Skeletal muscle tissue (tissue), 4 donors: ENCODE results near the gene AGFG2. TPM values are rescaled to one million over a fixed set of nuclear protein-coding genes. Genes with fewer than 3 reads are reported as not detected.

ENCODE experiments used
- H3K27ac ChIP-seq: one replicate; pipeline ENCODE4 v1.7.0; 2013; ENCODE audit warnings: mild to moderate bottlenecking, low read depth, low read length, inconsistent platforms
- H3K27me3 ChIP-seq, 3 donors: one replicate each; pipeline ENCODE4 v1.7.0; 2013; ENCODE audit warnings: low read length in 3 of 3; ENCODE audit not compliant: control insufficient read depth in 3 of 3, insufficient read depth in 3 of 3
- H3K36me3 ChIP-seq, 3 donors: one replicate each; pipeline ENCODE4 v1.7.0; 2013; ENCODE audit warnings: low read length in 3 of 3; ENCODE audit not compliant: control insufficient read depth in 3 of 3, insufficient read depth in 3 of 3
- H3K4me1 ChIP-seq, 3 donors: one replicate each; pipeline ENCODE4 v1.7.0; 2013; ENCODE audit warnings: low read length in 3 of 3, mild to moderate bottlenecking in 3 of 3; ENCODE audit not compliant: control insufficient read depth in 3 of 3, insufficient read depth in 3 of 3
- H3K4me3 ChIP-seq, 3 donors: one replicate each; pipeline ENCODE4 v1.7.0; 2013; ENCODE audit warnings: low read length in 3 of 3
- H3K9ac ChIP-seq, 3 donors: one replicate each; pipeline ENCODE4 v1.7.0; 2013; ENCODE audit warnings: low read length in 3 of 3, mild to moderate bottlenecking in 3 of 3, moderate library complexity in 2 of 3, low read depth in 1 of 3
- H3K9me3 ChIP-seq, 3 donors: one replicate each; pipeline ENCODE4 v1.7.0; 2013; ENCODE audit warnings: low read length in 3 of 3; ENCODE audit not compliant: control insufficient read depth in 3 of 3
- total RNA-seq: library from RNA; depleted of rRNA; stranded (reverse); fragments of >200 nt; gene quantifications from one replicate; pipeline ENCODE4 v1.2.3, GENCODE V29; 2014
- donor health status: Osteomylitis.

AGFG2 gene
- total RNA-seq, 1 donor from 2014 or later, result 3.1 TPM

DNA sequence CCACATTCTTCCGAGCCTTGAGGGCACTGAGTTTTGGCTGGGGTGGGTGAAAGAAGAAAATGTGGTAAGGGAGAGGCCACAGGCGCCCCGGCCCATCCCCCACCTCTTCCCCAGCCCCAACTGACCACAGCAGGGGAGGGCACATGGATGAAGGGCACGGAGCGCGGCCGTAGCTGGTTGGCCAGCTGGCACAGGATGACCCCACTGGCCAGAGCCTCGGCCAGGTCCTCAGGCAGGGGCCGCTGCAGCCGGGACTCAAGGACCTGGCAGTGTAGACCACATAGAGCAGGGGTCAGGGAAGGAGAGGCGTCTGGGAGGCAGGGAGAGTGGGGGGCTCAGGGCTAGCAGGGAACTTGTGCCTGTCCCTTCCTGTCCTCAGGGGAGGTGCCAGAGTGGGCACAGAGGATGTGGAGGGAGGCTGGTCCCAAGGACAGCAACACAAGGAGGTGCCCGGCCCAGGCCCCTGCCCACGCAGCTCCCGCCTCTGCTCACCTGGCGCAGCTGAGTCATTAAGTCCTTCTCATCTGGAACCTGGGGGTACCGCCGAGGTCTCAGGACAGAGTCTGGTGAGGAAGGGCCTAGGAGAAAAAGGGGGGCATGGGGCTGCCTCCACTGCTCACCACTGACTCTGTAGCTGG is 36.9 kb downstream of the AGFG2 start:
- Histone ChIP-seq H3K36me3 (peaks cover 52 to 58% (median 58%) of the 10 kb centered on the region in 3 donors), H3K9ac (no peak overlapping the region), H3K27ac (no peak overlapping the region), H3K4me3 (no peak overlapping the region), H3K9me3 (no peaks in the 10 kb centered on the region), H3K27me3 (peaks cover 9 to 40% (median 39%) of the 10 kb centered on the region in 3 donors), H3K4me1 (no peaks in the 10 kb centered on the region)

DNA sequence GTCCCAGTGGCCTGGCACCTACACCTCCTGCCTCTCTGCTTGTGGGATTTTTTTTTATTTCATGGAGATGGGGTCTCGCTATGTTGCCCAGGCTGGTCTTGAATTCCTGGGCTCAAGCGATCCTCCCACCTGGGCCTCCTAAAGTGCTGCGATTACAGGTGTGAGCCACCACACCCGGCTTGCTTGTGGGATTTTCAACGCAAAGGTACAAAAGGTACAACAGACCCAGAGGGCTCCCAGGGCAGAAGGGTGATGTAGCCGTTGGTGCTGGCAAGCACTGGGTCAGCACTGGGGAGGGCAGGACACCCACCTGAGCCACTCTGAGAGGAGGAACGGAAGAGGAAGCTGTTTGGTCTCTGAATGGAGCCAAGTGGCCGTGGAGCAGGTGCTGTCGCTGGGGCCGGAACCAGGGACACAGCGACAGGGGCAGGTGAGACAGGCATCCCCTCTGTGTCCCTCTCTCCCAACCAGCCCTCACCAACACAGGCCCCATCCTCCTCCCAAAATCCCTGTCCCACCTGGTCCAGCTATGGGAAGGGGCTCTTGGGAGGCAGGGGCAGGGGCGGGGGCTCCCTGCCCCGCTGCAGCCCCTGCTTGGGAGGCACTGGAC is 37.5 kb downstream of the AGFG2 start:
- H3K27ac ChIP-seq, result no peak overlapping the region
- no peaks in the 10 kb centered on the region for H3K9me3 ChIP-seq
- H3K27me3 ChIP-seq, result peaks cover 3 to 34% (median 33%) of the 10 kb centered on the region in 3 donors
- no peak overlapping the region for H3K9ac ChIP-seq
- H3K36me3 ChIP-seq, result peaks cover 58 to 64% (median 64%) of the 10 kb centered on the region in 3 donors
- no peaks in the 10 kb centered on the region for H3K4me1 ChIP-seq
- no peak overlapping the region for H3K4me3 ChIP-seq

- Histone ChIP-seq H3K36me3 (peaks cover 64 to 70% (median 70%) of the 10 kb centered on the region in 3 donors), H3K4me3 (no peak overlapping the region), H3K9me3 (no peaks in the 10 kb centered on the region), H3K4me1 (peaks cover 0 to 3% (median 0%) of the 10 kb centered on the region in 3 donors), H3K27ac (no peak overlapping the region), H3K9ac (no peak overlapping the region), H3K27me3 (peaks cover 0 to 28% (median 27%) of the 10 kb centered on the region in 3 donors)
Observed at GRCh38 chr7:100577103-100577502, 38.1 kb downstream of the AGFG2 start.

- H3K36me3 ChIP-seq, result peaks cover 68 to 74% (median 70%) of the 10 kb centered on the region in 3 donors
- H3K27me3 ChIP-seq, result peaks cover 0 to 28% (median 25%) of the 10 kb centered on the region in 3 donors
Observed at GRCh38 chr7:100577507-100577906, 38.5 kb downstream of the AGFG2 start.

GRCh38 chr7:100578246-100579183 is 39.5 kb downstream of the AGFG2 start:
- no peak overlapping the region for H3K4me3 ChIP-seq

More at GRCh38 chr7:100577507-100577906, 38.5 kb downstream of the AGFG2 start:
- H3K9ac ChIP-seq, result no peak overlapping the region
- no peak overlapping the region for H3K27ac ChIP-seq
- peaks cover 0 to 7% (median 2%) of the 10 kb centered on the region in 3 donors for H3K4me1 ChIP-seq
- no peak overlapping the region for H3K4me3 ChIP-seq
- H3K9me3 ChIP-seq, result no peaks in the 10 kb centered on the region

GRCh38 chr7:100580466-100581283 is 41.7 kb downstream of the AGFG2 start:
- Histone ChIP-seq H3K36me3 (peaks cover 61 to 66% (median 65%) of the 10 kb centered on the region in 3 donors), H3K9me3 (no peaks in the 10 kb centered on the region), H3K27ac (no peak overlapping the region), H3K4me3 (no peak overlapping the region), H3K4me1 (peaks cover 25 to 34% (median 27%) of the 10 kb centered on the region in 3 donors), H3K27me3 (peaks cover 0 to 18% (median 17%) of the 10 kb centered on the region in 3 donors), H3K9ac (peak overlapping the region in 1 of 3 donors; percentile 8)

More at GRCh38 chr7:100578246-100579183, 39.5 kb downstream of the AGFG2 start:
- peaks cover 8 to 15% (median 8%) of the 10 kb centered on the region in 3 donors for H3K4me1 ChIP-seq
- peaks cover 0 to 28% (median 24%) of the 10 kb centered on the region in 3 donors for H3K27me3 ChIP-seq
- H3K9me3 ChIP-seq, result no peaks in the 10 kb centered on the region
- no peak overlapping the region for H3K9ac ChIP-seq
- peaks cover 70 to 75% (median 75%) of the 10 kb centered on the region in 3 donors for H3K36me3 ChIP-seq
- no peak overlapping the region for H3K27ac ChIP-seq

GRCh38 chr7:100582041-100582579 is 43.1 kb downstream of the AGFG2 start:
- Histone ChIP-seq H3K4me3 (no peak overlapping the region), H3K4me1 (peaks cover 28 to 37% (median 30%) of the 10 kb centered on the region in 3 donors), H3K27me3 (peaks cover 0 to 12% (median 10%) of the 10 kb centered on the region in 3 donors), H3K9ac (no peak overlapping the region), H3K9me3 (no peaks in the 10 kb centered on the region), H3K27ac (no peak overlapping the region), H3K36me3 (peaks cover 48 to 53% (median 51%) of the 10 kb centered on the region in 3 donors)

DNA sequence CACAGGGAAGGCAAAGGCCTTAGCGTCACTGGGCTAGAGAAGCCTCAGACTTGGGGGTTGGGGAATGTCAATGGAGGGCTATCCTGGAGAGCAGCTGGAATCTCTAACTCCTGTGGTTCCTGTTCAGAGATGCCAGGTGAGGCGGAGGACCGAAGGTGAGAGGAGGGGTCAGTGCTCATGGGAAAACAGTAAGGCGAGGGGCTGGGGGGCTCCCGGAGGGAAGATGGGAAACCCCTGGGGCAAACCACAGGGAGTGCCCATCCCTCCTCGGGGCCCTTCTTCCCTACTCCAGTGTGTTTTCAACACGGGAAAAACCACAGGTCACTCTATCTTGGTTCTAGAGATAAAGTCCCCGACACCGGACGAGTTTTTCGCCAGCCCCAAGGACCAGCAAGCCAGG is 43.6 kb downstream of the AGFG2 start:
- Histone ChIP-seq H3K4me1 (peaks cover 28 to 37% (median 30%) of the 10 kb centered on the region in 3 donors), H3K27ac (no peak overlapping the region), H3K27me3 (peaks cover 0 to 11% (median 10%) of the 10 kb centered on the region in 3 donors), H3K36me3 (peaks cover 43 to 48% (median 47%) of the 10 kb centered on the region in 3 donors), H3K9ac (no peak overlapping the region), H3K4me3 (no peak overlapping the region), H3K9me3 (no peaks in the 10 kb centered on the region)
